ENCODE results near the gene SPATA13.

- TF ChIP-seq CTCF (conservative IDR thresholded peaks at IDR 0.05) (no peak), EZH2 (IDR thresholded peaks at IDR 0.05; ENCODE audit: low read depth) (no peak)
Measured at GRCh38 chr13:24124789-24125476, 35.6 kb upstream of the SPATA13 start.

All from PC-9 (cell line).